IPS-20b (cell line): ENCODE measurements around the gene CAMK2G.
"Not testable (repeated sequence)": the region's sequence is repeated elsewhere in the genome, so short reads cannot be mapped to it uniquely, and the experiment has no call there.

ENCODE experiments used
- H3K27ac ChIP-seq: one replicate; pipeline ENCODE4 v1.5.1; 2013; ENCODE audit warnings: low read length
- H3K27me3 ChIP-seq: 2 replicates; pipeline ENCODE4 v1.6.1; 2013; ENCODE audit warnings: mild to moderate bottlenecking, low read length, inconsistent platforms; ENCODE audit not compliant: insufficient read depth
- H3K36me3 ChIP-seq: 2 replicates; pipeline ENCODE4 v1.6.1; 2013; ENCODE audit warnings: low read depth, mild to moderate bottlenecking, inconsistent platforms, low read length, moderate library complexity; ENCODE audit not compliant: insufficient read depth
- H3K4me1 ChIP-seq: 2 replicates; pipeline ENCODE4 v1.6.1; 2013; ENCODE audit warnings: mild to moderate bottlenecking, control low read depth, inconsistent platforms, low read length, moderate library complexity; ENCODE audit not compliant: insufficient read depth
- H3K4me3 ChIP-seq: 2 replicates; pipeline ENCODE4 v1.5.1; 2013; ENCODE audit warnings: mild to moderate bottlenecking, low read length, inconsistent platforms
- H3K9ac ChIP-seq: 2 replicates; pipeline ENCODE4 v1.6.1; 2013; ENCODE audit warnings: low read depth, mild to moderate bottlenecking, inconsistent platforms, low read length, moderate library complexity
- H3K9me3 ChIP-seq: 2 replicates; pipeline ENCODE4 v1.6.1; 2013; ENCODE audit warnings: mild to moderate bottlenecking, low read depth, low read length, inconsistent platforms; ENCODE audit not compliant: insufficient read depth

The CAMK2G gene

DNA sequence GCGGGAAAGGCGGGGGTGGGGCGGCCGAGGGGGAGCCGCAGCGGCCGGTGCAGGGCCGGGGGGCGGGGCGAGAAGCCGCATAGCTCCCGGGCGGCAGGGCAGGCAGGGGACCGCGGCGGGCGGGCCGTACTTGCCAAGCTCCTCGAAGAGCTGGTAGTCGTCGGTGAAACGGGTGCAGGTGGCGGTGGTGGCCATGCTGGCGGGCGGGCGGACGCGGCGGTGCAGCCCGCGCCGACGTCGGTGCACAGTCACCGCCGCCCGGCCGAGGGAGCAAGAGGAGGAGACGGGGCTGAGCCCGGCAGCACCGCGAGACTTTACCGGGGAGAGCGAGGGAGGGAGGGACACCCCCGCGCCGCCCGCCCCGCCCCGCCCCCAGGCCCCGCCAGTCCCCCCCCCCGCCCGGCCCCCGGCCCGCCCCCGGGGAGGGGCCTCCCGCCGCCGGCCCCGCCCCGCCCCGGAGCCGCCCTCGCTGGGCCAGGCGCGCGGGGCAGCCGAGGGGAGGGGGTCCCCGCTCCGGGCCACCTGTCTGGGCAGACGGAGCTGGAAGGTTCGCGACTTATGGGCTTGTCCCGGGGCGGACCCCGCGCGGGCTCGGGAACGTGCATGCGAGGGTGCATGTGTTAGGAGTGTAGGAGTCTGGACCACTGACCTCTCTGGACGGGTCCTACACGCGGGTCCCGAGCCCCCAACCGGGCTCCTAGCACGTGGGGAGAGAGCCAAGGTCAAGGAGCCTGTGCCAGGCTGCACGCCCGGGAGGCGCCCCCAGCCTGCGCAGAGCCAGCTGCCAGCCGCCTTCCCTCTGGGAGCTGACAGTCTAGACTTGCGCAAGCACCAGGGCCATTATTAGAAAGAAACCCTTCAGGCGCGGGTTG, at the start of gene CAMK2G:
Gene CAMK2G (minus strand): TSS at position 289 of the 872 bp plus-strand sequence. CDS start 94 bp downstream, at position 195.
- H3K9ac ChIP-seq: peak within 1 kb of the TSS; percentile 63; the same call in 1 of the 2 replicates
- H3K27ac ChIP-seq: no peak within 1 kb of the TSS

DNA sequence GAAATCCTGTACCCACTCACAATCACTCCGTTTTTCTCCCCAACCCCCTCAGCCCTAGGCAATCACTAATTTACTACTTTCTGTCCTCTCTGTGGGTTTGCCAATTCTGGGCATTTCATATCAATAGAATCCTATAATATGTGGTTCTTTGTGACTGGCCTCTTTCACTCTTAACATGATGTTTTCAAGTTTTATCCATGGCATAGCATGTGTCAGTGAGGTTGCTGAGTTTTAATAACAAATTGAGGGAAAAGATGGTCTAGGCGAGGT, 48.4 kb upstream of the CAMK2G start:
- H3K4me1 ChIP-seq: peaks cover 13% of the 10 kb centered on the region

More for the DNA sequence above, at the start of gene CAMK2G:
- peak within 1 kb of the TSS; percentile 76 for H3K4me3 ChIP-seq
- no peaks in the 10 kb centered on the region for H3K9me3 ChIP-seq
- peaks cover 33% of the 10 kb centered on the region for H3K36me3 ChIP-seq
- H3K4me1 ChIP-seq: peaks cover 6% of the 10 kb centered on the region; the same call in 1 of the 2 replicates
- H3K27me3 ChIP-seq: peaks cover 5% of the 10 kb centered on the region; the same call in 1 of the 2 replicates

DNA sequence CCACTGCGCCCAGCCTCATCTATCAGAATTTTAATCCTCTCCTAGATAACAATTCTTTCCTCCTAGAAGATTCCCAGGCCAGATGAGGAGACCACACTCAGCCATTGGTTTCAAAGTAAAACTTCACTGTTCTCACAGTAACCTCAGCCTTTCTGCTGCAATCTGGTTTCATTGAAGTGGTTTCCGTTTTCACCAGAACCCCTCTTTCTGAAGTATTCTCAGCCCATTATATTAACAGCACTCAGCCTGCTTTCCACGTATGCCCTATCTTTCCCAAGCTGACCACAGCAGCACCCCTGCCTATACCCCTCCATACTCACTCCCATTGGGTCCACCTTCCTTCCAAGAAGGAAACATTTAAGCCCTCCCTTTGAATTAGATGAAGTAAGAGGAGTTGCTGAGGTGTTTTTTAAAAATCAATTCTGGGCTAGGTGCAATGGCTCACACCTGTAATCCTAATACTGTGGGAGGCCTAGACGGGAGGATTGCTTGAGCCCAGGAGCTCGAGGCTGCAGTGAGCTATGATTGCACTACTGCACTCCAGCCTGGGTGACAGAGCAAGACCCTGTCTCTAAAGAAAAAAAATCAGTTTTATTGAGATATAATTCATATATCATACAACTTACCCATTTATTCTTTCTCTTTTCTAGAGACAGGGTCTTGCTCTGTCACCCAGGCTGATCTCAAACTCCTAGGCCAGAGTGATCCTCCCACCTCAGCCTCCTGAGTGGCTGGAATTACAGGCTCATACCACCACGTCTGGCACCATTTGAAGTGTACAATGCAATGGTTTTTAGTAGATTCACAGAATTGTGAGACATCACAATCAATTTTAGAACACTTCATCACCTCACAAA, 47.9 kb upstream of the CAMK2G start:
- no peak overlapping the region for H3K9ac ChIP-seq
- H3K27ac ChIP-seq: no peak overlapping the region
- no peaks in the 10 kb centered on the region for H3K36me3 ChIP-seq
- H3K9me3 ChIP-seq: no peaks in the 10 kb centered on the region
- H3K4me1 ChIP-seq: peaks cover 13% of the 10 kb centered on the region
- H3K27me3 ChIP-seq: no peaks in the 10 kb centered on the region
- no peak overlapping the region for H3K4me3 ChIP-seq

More for the DNA sequence above, 48.4 kb upstream of the CAMK2G start:
- no peaks in the 10 kb centered on the region for H3K36me3 ChIP-seq
- H3K27ac ChIP-seq: no peak overlapping the region
- H3K27me3 ChIP-seq: no peaks in the 10 kb centered on the region
- H3K9ac ChIP-seq: no peak overlapping the region
- no peak overlapping the region for H3K4me3 ChIP-seq
- H3K9me3 ChIP-seq: no peaks in the 10 kb centered on the region

DNA sequence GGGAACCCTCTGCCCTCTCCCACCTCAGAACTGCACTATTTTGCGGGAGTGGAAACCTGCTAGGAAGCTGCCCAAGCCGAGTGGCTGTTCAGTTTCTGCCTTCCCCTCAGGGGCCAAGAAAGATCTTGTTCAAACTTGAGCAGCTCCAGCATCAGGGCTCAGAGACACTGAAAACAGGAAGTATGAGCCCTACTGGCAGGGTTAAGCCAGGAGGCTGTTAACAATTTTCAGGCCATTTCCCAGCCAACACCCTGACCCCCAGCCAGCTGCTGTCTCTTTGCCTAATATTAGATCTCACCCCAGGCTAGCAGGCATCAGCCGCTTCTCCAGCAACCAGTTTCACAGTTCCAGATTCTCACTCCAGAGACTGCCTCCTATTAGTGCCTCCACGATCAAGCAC, 45.7 kb upstream of the CAMK2G start:
- peaks cover 9% of the 10 kb centered on the region for H3K36me3 ChIP-seq
- H3K9me3 ChIP-seq: no peaks in the 10 kb centered on the region
- H3K4me3 ChIP-seq: no peak overlapping the region
- peaks cover 13% of the 10 kb centered on the region for H3K4me1 ChIP-seq
- no peak overlapping the region for H3K27ac ChIP-seq
- H3K27me3 ChIP-seq: no peaks in the 10 kb centered on the region
- H3K9ac ChIP-seq: no peak overlapping the region

DNA sequence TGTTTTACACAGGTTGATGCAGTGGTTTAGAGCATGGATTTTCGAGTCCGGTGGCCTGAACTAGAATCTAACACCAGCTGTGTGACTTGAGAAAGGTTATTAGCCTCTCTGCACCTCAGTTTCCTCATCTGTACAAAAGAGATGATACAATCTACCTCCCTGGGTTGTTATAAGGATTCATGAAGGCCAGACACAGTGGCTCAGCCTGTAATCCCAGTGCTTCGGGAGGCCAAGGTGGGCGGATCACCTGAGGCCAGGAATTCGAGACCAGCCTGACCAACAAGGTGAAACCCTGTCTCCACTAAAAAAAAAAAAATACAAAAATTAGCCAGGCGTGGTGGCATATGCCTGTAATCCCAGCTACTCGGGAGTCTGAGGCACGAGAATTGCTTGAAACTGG, 45.1 kb upstream of the CAMK2G start:
- H3K9me3 ChIP-seq, H3K9ac ChIP-seq, H3K27ac ChIP-seq, H3K27me3 ChIP-seq, H3K4me3 ChIP-seq: not testable (repeated sequence)
- Histone ChIP-seq H3K36me3 (peaks cover 13% of the 10 kb centered on the region), H3K4me1 (peaks cover 11% of the 10 kb centered on the region)

DNA sequence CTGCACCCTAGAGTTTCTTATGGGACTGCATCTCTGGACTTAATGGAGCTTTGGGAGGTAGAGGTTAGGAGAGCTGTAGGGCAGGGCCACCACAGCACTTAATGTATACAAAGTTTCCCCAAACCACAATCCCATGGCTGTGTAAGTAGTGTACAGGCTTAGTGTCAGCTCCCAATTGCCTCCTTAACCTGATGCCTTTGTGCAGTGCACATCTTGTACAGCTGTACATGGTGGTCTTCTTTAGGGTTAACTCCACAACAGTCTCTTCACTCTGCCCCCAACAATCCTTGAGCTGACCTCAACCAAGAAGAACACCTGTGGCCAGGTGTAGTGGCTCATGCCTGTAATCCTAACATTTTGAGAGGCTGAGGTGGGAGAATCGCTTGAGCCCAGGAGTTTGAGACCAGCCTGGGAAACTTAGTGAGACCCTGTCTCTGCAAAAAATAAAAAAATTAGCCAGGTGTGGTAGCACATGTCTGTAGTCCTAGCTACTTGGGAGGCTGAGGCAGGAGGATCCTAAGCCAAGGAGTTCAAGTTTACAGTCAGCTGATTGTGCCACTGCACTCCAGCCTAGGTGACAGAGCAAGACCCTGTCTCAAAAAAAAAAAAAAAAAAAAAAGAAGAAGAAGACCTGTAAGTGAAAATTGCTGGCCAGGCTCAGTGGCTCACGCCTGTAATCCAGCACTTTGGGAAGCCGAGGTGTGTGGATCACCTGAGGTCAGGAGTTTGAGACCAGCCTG, 43.4 kb upstream of the CAMK2G start:
- peaks cover 5% of the 10 kb centered on the region; the same call in 1 of the 2 replicates for H3K4me1 ChIP-seq
- H3K4me3 ChIP-seq: no peak overlapping the region
- H3K27ac ChIP-seq: no peak overlapping the region
- peaks cover 10% of the 10 kb centered on the region for H3K27me3 ChIP-seq
- H3K9me3 ChIP-seq: no peaks in the 10 kb centered on the region
- H3K9ac ChIP-seq: no peak overlapping the region
- peaks cover 13% of the 10 kb centered on the region for H3K36me3 ChIP-seq

DNA sequence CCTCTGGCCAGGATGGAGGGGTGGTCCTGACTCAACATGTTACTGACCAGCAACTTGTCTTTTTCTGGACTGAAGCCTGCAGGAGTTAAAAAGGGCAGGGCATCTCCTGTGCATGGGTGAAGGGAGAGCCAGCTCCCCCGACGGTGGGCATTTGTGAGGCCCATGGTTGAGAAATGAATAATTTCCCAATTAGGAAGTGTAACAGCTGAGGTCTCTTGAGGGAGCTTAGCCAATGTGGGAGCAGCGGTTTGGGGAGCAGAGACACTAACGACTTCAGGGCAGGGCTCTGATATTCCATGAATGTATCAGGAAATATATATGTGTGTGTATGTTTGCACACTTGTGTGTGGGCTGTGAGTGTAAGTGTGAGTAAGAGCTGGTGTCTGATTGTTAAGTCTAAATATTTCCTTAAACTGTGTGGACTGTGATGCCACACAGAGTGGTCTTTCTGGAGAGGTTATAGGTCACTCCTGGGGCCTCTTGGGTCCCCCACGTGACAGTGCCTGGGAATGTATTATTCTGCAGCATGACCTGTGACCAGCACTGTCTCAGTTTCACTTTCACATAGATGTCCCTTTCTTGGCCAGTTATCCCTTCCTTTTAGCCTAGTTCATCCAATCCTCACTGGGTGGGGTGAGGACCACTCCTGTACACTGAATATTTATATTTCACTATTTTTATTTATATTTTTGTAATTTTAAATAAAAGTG, 42.6 kb upstream of the CAMK2G start:
- Histone ChIP-seq H3K27me3 (peaks cover 18% of the 10 kb centered on the region), H3K4me3 (no peak overlapping the region)

DNA sequence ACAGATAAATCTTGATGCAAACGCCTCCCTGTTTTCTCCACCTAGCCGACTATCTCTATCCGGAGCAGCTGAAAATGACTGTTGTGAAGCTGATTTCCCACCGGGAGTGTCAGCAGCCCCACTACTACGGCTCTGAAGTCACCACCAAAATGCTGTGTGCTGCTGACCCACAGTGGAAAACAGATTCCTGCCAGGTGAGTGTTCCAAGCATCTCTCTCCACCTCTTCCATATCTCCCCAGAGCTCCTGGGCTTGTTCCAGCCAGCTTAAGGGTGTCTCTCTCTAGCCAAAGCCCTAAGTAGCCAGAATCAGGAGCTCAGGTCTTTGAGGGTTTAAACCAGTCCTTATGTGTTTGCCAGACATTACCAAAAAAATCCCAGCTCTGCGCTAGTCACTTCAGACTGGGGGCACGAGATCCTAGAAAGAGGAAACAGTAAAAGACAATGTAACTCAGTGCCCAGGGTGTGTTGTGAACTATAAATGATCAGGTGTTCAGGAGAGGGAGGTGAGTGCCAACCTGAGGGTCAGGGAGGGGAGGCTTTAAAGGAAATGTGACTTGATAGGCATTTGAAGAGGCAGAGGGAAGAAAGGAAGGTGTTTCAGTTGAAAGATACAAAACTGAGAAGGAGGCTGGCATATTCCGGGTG, 41.0 kb upstream of the CAMK2G start:
- Histone ChIP-seq H3K9ac (no peak overlapping the region), H3K27me3 (peaks cover 31% of the 10 kb centered on the region), H3K4me1 (peaks cover 6% of the 10 kb centered on the region)

More for the DNA sequence above, 42.6 kb upstream of the CAMK2G start:
- H3K9me3 ChIP-seq: no peaks in the 10 kb centered on the region
- peaks cover 5% of the 10 kb centered on the region; the same call in 1 of the 2 replicates for H3K4me1 ChIP-seq
- peaks cover 13% of the 10 kb centered on the region for H3K36me3 ChIP-seq
- no peak overlapping the region for H3K27ac ChIP-seq
- no peak overlapping the region for H3K9ac ChIP-seq

DNA sequence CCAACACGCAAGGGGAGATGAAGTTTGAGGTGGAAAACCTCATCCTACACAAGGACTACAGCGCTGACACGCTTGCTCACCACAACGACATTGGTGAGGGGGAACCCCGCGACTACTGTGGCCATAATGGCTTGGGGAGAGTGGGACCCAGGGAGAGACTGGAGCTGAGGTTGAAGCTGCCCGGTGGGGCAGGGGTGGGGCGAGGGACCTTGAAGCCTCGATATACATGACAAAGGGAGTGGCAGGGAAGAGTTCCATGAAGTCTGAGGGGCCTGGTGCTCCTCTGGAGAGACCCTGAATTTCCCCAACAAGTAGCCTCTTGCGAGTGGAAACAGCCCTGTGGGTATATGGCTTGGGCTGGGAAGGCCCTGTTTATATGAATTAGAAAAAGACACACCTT, 39.7 kb upstream of the CAMK2G start:
- Histone ChIP-seq H3K4me1 (peaks cover 17% of the 10 kb centered on the region), H3K4me3 (no peak overlapping the region), H3K9ac (no peak overlapping the region), H3K27ac (no peak overlapping the region), H3K9me3 (no peaks in the 10 kb centered on the region), H3K36me3 (peaks cover 13% of the 10 kb centered on the region), H3K27me3 (peaks cover 44% of the 10 kb centered on the region)

More for the DNA sequence above, 41.0 kb upstream of the CAMK2G start:
- Histone ChIP-seq H3K36me3 (peaks cover 13% of the 10 kb centered on the region), H3K4me3 (no peak overlapping the region), H3K9me3 (no peaks in the 10 kb centered on the region), H3K27ac (no peak overlapping the region)

DNA sequence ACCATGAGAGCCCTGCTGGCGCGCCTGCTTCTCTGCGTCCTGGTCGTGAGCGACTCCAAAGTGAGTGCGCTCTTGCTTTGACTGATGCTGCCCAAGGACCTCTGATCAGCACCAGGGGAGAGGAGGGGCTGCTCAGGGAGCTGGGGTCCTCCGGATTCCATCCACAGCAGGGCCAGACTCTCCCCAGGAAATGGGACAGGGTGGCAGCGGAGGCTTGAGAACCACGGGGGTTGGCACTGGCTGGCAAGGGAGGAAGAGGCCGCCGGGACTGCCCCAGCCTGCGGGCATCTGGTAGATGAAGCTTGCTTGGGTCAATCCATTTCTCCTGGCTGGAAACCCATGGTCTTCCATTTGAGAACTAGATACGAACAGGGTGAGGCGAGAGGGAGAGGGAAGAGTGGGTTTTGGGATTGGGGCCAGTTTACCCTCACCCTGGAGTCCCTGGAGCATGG, 37.2 kb upstream of the CAMK2G start:
- Histone ChIP-seq H3K4me1 (peaks cover 28% of the 10 kb centered on the region), H3K36me3 (peaks cover 13% of the 10 kb centered on the region), H3K4me3 (peak overlapping the region; percentile 88), H3K9ac (peak overlapping the region; percentile 65; the same call in 1 of the 2 replicates), H3K9me3 (no peaks in the 10 kb centered on the region), H3K27me3 (peaks cover 45% of the 10 kb centered on the region), H3K27ac (no peak overlapping the region)
